BJ (cell line): ENCODE data around the gene PNLDC1. TPM values are rescaled to one million over a fixed set of nuclear protein-coding genes. Genes with fewer than 3 reads are reported as not detected.
"Not testable (repeated sequence)": the region's sequence is repeated elsewhere in the genome, so short reads cannot be mapped to it uniquely, and the experiment has no call there.

Source experiments
- CTCF ChIA-PET: fragments of 350-600 bp; formaldehyde crosslinking; extraction: SDS; loops from one replicate; lab custom pipeline; 2021; ENCODE audit warnings: antibody characterized with exemption, inconsistent platforms; lab: Yijun Ruan, JAX
- POLR2A ChIA-PET: fragments of 300-600 bp; sonication (Branson Sonifier 250); formaldehyde crosslinking; extraction: SDS; loops from one replicate; lab custom pipeline; 2021; ENCODE audit warnings: antibody characterized with exemption; lab: Charles Lee
- DNase-seq: peaks from one replicate; pipeline ENCODE4 v3.0.0-alpha.2; 2011; ENCODE audit warnings: low read depth
- H3K27me3 ChIP-seq: 2 replicates; pipeline ENCODE4 v1.6.0; 2011; ENCODE audit warnings: low read length; ENCODE audit not compliant: control insufficient read depth, insufficient read depth
- H3K36me3 ChIP-seq: 2 replicates; pipeline ENCODE4 v1.5.1; 2011; ENCODE audit warnings: low read length; ENCODE audit not compliant: control insufficient read depth, insufficient read depth
- H3K4me3 ChIP-seq: 2 replicates; pipeline ENCODE4 v1.5.1; 2011; ENCODE audit warnings: low read depth, mild to moderate bottlenecking, control low read depth, low read length
- polyA plus RNA-seq: library from polyadenylated mRNA; depleted of rRNA; stranded (reverse); fragments of >200 nt; gene quantifications from 2 replicates; pipeline ENCODE4 v1.2.3, GENCODE V29; 2011
- TF ChIP-seq, protein P1 (sequence below): IDR thresholded peaks from 2 replicates; pipeline ENCODE4 v1.5.1; 2011; ENCODE audit warnings: low read depth, mild to moderate bottlenecking, control low read depth, inconsistent platforms, low read length, moderate library complexity; ENCODE audit not compliant: insufficient read depth

The PNLDC1 gene
- polyA plus RNA-seq, 1 experiment: not detected

DNA sequence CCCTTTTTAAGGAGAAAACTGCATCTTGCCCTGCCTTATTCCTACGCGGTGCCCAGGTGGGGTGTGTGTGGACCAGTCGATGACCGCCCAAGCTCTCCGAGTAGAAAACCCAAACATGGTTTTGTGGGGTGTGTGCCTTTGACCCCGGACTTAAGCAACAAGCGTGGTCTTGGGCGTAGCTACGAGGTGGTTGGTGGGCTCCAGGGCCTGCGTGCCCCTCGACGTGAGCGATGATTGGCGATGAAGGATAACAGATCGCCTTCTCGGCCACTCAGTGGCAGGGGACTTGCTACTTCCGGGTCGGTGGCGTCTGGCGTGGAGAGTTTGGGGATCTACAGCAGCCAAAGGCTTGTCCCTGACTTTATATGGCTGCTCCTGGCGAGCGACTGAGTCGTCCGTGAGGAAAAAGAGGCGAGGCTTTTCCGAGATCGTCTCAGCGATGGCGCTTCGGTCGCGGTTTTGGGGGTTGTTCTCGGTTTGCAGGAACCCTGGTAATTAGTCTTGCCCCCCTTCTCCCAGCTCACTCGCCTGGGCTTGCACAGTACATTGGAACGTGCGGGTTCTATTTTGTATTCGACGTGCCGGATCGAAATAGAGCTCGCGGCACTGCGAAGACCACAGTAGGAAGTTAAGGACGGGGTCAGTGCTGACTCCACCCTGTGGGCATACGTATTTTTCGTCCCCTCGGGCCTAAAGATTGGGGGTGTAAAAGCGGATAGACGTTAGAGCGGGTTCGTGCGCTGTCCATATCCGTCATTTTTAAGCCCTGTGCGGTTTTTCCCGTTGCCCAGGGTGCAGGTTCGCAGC is 9.7 kb upstream of the PNLDC1 start, which contains the start of gene MRPL18:
Gene MRPL18 (plus strand): TSS at position 319 of the 807 bp plus-strand sequence. CDS start 121 bp downstream, at position 440.
- POLR2A ChIA-PET: interaction anchor here (0.6 to 1.7 kb wide), 5 partner anchors 48 to 98 kb away, joined by 3 to 5 read pairs (median 4); no protein-coding TSS in a partner anchor
- H3K27me3 ChIP-seq: no peaks in the 10 kb centered on the region

DNA sequence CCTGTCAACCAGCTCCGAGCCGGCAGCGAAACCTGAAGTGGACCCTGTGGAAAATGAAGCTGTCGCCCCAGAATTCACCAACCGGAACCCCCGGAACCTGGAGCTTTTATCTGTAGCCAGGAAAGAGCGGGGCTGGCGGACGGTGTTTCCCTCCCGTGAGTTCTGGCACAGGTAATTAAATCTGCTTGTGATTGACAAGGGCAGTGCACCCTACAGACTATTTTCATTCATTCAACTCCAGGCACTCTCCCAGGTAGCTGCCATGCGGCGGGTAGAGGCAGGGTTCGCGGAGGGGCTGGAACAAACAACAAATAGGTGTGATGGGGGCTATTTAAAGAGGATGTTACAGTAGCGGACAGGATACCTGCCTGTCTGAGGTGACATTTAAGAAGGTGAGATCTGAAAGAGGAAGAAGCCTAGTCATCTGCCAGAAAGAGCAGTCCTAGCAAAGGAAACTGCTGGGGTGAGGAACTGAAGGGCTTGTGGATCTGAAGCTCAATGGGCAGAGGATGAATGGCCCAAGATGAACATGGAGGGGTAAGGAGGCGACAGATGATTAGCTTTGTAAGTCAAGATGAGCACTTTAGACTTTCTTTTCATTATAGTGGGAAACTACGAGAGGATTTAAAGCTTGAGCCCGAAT is 9.0 kb upstream of the PNLDC1 start:
- POLR2A ChIA-PET: interaction anchor here (0.6 kb wide), 1 partner anchor 111 kb away, joined by 4 read pairs; no protein-coding TSS in a partner anchor
- Histone ChIP-seq H3K27me3 (no peaks in the 10 kb centered on the region), H3K4me3 (peak overlapping the region; percentile 85), H3K36me3 (peaks cover 6% of the 10 kb centered on the region)
- no peak for DNase-seq
- TF ChIP-seq, protein P1, sequence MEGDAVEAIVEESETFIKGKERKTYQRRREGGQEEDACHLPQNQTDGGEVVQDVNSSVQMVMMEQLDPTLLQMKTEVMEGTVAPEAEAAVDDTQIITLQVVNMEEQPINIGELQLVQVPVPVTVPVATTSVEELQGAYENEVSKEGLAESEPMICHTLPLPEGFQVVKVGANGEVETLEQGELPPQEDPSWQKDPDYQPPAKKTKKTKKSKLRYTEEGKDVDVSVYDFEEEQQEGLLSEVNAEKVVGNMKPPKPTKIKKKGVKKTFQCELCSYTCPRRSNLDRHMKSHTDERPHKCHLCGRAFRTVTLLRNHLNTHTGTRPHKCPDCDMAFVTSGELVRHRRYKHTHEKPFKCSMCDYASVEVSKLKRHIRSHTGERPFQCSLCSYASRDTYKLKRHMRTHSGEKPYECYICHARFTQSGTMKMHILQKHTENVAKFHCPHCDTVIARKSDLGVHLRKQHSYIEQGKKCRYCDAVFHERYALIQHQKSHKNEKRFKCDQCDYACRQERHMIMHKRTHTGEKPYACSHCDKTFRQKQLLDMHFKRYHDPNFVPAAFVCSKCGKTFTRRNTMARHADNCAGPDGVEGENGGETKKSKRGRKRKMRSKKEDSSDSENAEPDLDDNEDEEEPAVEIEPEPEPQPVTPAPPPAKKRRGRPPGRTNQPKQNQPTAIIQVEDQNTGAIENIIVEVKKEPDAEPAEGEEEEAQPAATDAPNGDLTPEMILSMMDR: no peak
- CTCF ChIA-PET: interaction anchor here (0.8 to 5.5 kb wide), 7 partner anchors 30 to 150 kb away, joined by 3 to 33 read pairs (median 3); no protein-coding TSS in a partner anchor

More for the DNA sequence above, 9.7 kb upstream of the PNLDC1 start, which contains the start of gene MRPL18:
- TF ChIP-seq, protein P1: no peak
- Histone ChIP-seq H3K4me3 (peak within 1 kb of the TSS; percentile 87), H3K36me3 (peaks cover 6% of the 10 kb centered on the region)
- DNase-seq: peak; percentile 93
- CTCF ChIA-PET: interaction anchor here (0.8 to 5.5 kb wide), 6 partner anchors 30 to 151 kb away, joined by 3 to 33 read pairs (median 3); no protein-coding TSS in a partner anchor

GRCh38 chr6:159794976-159795375 is 5.1 kb upstream of the PNLDC1 start:
- H3K36me3 ChIP-seq, H3K4me3 ChIP-seq, POLR2A ChIA-PET, DNase-seq, H3K27me3 ChIP-seq, CTCF ChIA-PET: not testable (repeated sequence)

DNA sequence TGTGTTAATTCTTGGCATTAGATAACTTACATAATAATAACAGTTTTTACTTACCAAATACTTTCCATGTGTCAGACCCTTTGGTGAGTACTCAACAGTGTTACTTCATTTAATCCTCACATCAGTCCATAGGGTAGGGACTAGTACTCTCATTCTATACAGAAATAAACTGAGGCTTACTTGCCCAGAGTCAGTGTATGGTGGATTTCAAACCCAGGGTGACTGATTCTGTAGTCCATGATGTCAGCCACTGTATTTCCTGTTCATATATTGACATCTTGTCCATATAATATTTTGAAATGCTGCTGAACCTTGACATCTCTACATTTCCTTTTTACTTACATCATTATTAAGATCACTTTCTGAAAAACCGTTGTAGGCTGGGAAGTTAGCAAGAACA is 2.5 kb upstream of the PNLDC1 start:
- H3K4me3 ChIP-seq: no peak overlapping the region
- ChIA-PET POLR2A (no interaction called here), CTCF (no interaction called here)
- H3K27me3 ChIP-seq: no peaks in the 10 kb centered on the region
- no peak for DNase-seq
- peaks cover 10% of the 10 kb centered on the region; the same call in 1 of the 2 replicates for H3K36me3 ChIP-seq
- TF ChIP-seq, protein P1: no peak

DNA sequence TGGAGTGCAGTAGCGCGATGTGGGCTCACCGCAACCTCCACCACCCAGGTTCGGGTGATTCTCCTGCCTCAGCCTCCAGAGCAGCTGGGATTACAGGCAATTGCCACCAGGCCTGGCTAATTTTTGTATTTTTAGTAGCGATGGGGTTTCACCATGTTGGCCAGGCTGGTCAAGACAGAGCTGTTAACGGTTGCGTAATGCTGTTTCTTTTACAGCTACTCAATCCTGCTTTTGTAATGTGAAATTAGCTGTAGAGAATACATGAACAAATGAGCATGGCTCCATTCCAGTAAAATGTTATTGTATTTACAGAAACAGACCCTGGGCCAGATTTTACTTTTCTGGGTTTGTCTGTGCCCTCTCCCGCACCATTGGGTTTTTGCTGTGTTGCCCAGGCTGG is 1.9 kb downstream of the PNLDC1 start:
- H3K36me3 ChIP-seq: peaks cover 5% of the 10 kb centered on the region; the same call in 1 of the 2 replicates
- no peaks in the 10 kb centered on the region for H3K27me3 ChIP-seq
- ChIA-PET CTCF (no interaction called here), POLR2A (no interaction called here)
- no peak for DNase-seq
- no peak overlapping the region for H3K4me3 ChIP-seq
- TF ChIP-seq, protein P1: no peak
